Ramos (cell line): ENCODE results near the gene SPRR1B.
"Not testable (repeated sequence)": the region's sequence is repeated elsewhere in the genome, so short reads cannot be mapped to it uniquely, and the experiment has no call there.

ENCODE experiments used
- in situ Hi-C: fragments of 300-500 bp; cut with MboI; formaldehyde crosslinking; loops from one replicate; pipeline ENCODE4 v1.14.3; 2022; ENCODE audit warnings: low sequenced_read_pairs; ENCODE audit not compliant: unreplicated experiment

SPRR1B gene

GRCh38 chr1:153032677-153033308, 1.8 kb downstream of the SPRR1B start:
- in situ Hi-C loops, result no loop called here

GRCh38 chr1:153035211-153035610, 4.2 kb downstream of the SPRR1B start:
- in situ Hi-C loops, result no loop called here

GRCh38 chr1:153040950-153041631, 10.1 kb downstream of the SPRR1B start, which contains the start of gene SPRR2D:
Gene SPRR2D, minus strand, starts transcription at chr1:153041120. Its CDS starts 774 bp downstream, at chr1:153040346.
- in situ Hi-C loops, result no loop called here

DNA sequence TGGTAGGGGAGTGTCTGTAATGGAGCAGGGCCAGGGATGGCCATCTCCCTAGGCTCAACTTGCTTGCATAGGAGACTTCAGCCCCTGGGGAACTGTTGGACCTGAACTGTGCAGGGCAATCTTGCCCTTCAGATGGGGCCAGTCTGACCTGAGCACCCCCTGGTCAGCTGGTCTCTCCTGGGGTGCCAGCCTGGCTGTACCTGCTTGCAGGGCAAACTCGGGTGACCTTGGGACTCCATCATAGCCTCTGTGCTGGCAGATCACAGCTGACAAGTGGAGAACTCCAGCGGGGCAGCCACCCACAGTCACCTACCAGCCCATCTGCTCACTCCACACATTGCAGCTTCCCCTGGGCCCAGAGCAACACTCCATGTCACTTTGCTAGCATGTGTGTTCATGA, 18.2 kb downstream of the SPRR1B start:
- in situ Hi-C loops, result no loop called here

GRCh38 chr1:153056111-153056510, 25.1 kb downstream of the SPRR1B start:
- in situ Hi-C loops, result not testable (repeated sequence)

- in situ Hi-C loops, result no loop called here
These were observed 26.4 kb downstream of the SPRR1B start, which contains the start of gene SPRR2A for GRCh38 chr1:153057375-153057774. Gene SPRR2A, minus strand, starts transcription at chr1:153057512. Its CDS starts 777 bp downstream, at chr1:153056735.

GRCh38 chr1:153058154-153058553, 27.2 kb downstream of the SPRR1B start:
- in situ Hi-C loops, result no loop called here

- in situ Hi-C loops, result no loop called here
These were observed 28.1 kb downstream of the SPRR1B start for GRCh38 chr1:153058826-153059784.

DNA sequence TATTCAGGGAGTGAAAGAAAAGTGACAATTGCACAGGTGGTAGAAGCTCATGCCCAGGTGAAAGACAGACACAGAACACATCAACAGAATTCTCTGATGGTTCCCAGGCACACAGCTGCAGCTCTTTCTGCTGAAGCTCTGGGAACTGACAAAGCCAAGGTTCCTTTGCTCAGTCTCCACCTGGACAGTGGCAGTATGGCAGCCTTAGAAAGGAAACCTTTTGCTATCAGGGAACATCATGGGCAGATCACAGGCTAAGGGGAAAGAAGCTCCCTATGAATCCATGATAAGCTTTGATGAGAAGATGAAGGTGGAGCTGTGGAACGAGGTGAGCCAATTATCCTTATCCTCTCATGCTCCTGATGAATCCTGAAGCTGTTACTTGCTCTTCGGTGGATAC, 39.2 kb downstream of the SPRR1B start:
- in situ Hi-C loops, result no loop called here

DNA sequence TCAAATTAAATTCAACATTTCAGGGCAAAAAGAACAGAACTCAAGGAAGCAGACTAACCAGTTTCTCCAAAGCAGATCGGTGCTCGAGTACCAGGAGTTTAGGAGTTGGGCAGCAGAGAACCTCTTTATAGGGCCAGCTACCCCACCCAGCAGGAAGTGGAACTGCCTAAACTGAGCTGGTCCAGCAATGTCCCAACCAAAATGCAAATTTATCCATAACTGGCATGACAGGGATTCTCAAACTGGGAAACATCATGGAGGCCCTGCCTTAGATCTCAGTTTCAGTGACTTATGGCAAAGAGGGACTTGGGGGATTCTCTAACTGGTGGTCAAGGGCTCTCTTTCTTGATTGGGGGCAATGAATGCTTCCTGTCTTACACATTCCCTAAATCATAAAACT, 40.5 kb downstream of the SPRR1B start, which contains the start of gene SPRR2B:
SPRR2B (minus strand) TSS at position 101 of the 400 bp plus-strand sequence. CDS start 772 bp downstream, outside the sequence.
- in situ Hi-C loops, result no loop called here

DNA sequence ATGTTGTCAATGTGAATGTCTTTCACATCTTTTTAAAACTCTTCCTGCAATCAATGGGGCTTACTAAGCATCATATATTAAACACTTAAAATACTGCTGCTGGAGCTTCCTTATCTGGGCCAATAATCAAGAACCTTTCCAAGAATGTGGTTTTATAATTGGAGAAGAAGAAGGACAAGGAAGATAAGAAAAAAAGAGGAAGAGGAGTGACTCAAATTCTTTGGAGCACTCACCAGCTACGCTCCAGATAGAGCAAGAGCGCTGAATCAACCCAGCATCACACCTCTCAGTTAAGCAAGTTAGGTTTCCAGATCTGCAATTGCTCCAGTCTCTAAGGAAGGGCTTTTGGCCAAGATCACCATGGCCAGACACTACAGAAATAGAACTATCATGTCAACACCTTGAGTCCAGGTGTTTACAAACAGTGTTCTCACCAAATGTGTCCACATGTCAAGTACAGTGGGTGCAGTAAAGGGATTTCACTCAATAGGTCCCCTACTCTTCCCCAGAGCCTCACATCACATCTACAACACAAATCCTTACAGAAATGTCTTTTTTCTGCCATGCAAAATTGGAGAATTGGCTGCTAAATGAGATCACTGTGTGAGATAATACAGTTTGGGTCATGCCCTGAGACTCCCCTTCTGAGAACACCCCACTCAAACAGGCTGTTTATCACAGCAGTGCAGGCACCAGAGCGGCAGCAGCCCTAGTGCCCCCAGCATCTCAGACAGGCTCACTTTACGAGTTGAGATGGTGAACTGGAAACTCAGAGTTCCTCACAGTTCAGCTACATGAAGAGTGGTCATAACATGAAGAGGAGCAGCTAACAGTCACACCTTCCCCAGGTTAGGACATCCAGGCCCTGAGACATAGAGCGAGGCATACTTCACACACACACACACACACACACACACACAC, 42.1 kb downstream of the SPRR1B start:
- in situ Hi-C loops, result no loop called here

DNA sequence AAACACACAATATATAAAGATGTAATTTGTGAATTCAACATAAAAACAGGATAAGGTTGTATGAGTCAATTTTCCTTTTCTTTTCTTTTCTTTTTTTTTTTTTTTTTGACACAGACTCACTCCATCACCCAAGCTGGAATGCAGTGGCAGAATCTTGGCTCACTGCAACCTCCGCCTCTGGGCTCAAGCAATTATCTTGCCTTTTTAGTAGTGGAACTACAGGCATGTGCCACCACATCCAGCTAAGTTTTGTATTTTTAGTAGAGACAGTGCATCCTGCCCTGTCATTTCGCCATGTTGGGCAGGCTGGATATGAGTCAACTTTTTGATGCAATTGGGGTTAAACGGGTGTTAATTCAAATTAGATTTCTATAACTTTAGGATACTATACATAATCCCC, 50.7 kb downstream of the SPRR1B start:
- in situ Hi-C loops, result no loop called here
